H7 (cell line): ENCODE results near the gene DNAJB6. TPM values are rescaled to one million over a fixed set of nuclear protein-coding genes. Genes with fewer than 3 reads are reported as not detected.

ENCODE experiments used
- DNase-seq: peaks from one replicate; pipeline ENCODE4 v3.0.0; 2012
- H3K27me3 ChIP-seq: 2 replicates; pipeline ENCODE4 v1.6.0; 2011; ENCODE audit warnings: mild to moderate bottlenecking, low read length; ENCODE audit not compliant: control insufficient read depth, insufficient read depth
- H3K36me3 ChIP-seq: replicated peaks from 2 replicates; pipeline ENCODE4 v1.5.1; 2011; ENCODE audit warnings: low read length; ENCODE audit not compliant: control insufficient read depth, insufficient read depth
- H3K4me3 ChIP-seq: 2 replicates; pipeline ENCODE4 v1.5.1; 2011; ENCODE audit warnings: low read depth, mild to moderate bottlenecking, control low read depth, low read length, moderate library complexity; ENCODE audit not compliant: insufficient read depth
- total RNA-seq: library from RNA; depleted of rRNA; stranded (reverse); fragments of >200 nt; shearing (Covaris generic); gene quantifications from 2 replicates; pipeline ENCODE4 v1.2.3, GENCODE V29; 2014; rRNA removed

DNAJB6 gene
- total RNA-seq, 1 experiment from 2014 or later = 206 TPM

GRCh38 chr7:157465891-157466866, 129.4 kb downstream of the DNAJB6 start:
- peak; percentile 36 for DNase-seq
- Histone ChIP-seq H3K36me3 (no peaks in the 10 kb centered on the region), H3K4me3 (no peak overlapping the region), H3K27me3 (no peaks in the 10 kb centered on the region; the same call in 1 of the 2 replicates)

- Histone ChIP-seq H3K27me3 (no peaks in the 10 kb centered on the region; the same call in 1 of the 2 replicates), H3K36me3 (no peaks in the 10 kb centered on the region), H3K4me3 (no peak overlapping the region)
- peak; percentile 86 for DNase-seq
Measured at GRCh38 chr7:157466867-157467261, 130.1 kb downstream of the DNAJB6 start.

Other genes with a start within 250 kb of the DNAJB6 start
- 69.0 and 94.0 TPM in 2 replicates for gene UBE3C, start 198.1 kb upstream of the DNAJB6 start, total RNA-seq